ENCODE data around the gene ST7.

Gene ST7

DNA sequence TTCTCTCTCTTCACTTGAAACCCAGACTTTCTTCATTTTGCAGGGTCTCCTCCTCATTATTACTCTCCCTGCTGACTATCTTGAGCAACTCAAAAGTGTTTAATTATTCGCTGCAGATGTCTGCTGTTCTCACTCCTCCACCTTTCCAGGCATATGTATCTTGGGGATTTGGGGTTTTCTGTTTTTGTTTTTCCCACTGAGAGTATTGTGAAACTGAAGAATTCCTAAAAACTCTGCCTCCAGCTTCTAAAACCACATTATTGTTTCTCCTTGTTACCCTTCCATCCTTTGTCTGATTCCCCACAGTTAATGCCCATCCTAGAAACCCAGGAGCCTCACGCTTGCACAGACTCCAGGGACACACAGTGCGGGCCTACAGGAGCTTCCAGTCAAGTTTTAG is 318.3 kb downstream of the ST7 start:
- TF ChIP-seq, protein P1, sequence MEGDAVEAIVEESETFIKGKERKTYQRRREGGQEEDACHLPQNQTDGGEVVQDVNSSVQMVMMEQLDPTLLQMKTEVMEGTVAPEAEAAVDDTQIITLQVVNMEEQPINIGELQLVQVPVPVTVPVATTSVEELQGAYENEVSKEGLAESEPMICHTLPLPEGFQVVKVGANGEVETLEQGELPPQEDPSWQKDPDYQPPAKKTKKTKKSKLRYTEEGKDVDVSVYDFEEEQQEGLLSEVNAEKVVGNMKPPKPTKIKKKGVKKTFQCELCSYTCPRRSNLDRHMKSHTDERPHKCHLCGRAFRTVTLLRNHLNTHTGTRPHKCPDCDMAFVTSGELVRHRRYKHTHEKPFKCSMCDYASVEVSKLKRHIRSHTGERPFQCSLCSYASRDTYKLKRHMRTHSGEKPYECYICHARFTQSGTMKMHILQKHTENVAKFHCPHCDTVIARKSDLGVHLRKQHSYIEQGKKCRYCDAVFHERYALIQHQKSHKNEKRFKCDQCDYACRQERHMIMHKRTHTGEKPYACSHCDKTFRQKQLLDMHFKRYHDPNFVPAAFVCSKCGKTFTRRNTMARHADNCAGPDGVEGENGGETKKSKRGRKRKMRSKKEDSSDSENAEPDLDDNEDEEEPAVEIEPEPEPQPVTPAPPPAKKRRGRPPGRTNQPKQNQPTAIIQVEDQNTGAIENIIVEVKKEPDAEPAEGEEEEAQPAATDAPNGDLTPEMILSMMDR (IDR thresholded peaks at IDR 0.05; ENCODE audit: borderline replicate concordance, insufficient read depth, low read depth, low read length): no peak
- no peak overlapping the region for H3K4me3 ChIP-seq (ENCODE audit: low read depth, low read length)

DNA sequence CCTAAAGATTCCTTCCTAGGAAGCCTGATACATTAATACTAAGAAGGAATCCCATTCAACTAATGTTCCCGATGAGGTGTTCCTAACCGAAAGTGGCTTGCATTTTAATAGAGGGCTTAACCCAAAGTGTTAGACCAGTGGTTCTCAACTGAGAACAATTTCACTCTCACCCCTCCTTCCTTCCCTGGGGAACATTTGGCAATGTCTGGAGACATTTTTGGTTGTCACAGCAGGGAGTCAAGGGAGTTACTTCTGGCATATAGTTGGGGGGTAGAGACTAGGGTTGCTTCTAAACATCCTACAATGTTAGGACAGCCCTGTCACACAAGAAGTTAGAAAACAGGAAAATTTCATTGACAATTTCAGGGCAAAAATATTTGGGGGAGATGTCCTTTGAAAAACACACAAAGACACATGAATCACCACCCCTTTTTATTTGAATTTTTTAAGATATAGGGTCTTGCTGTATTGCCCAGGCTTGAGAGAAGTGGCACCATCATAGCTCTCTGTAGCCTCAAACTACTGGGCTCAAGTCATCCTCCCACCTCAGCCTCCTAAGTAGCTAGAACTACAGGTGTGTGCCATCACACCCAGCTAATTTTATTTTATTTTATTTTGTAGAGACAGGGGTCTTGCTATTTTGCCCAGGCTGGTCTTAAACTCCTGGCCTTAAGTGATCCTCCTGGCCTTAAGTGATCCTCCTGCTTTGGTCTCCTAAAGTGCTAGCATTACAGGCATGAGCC is 318.9 kb downstream of the ST7 start:
- TF ChIP-seq, protein P1 (IDR thresholded peaks at IDR 0.05; ENCODE audit: borderline replicate concordance, insufficient read depth, low read depth, low read length): no peak
- H3K4me3 ChIP-seq (ENCODE audit: low read depth, low read length): no peak overlapping the region

DNA sequence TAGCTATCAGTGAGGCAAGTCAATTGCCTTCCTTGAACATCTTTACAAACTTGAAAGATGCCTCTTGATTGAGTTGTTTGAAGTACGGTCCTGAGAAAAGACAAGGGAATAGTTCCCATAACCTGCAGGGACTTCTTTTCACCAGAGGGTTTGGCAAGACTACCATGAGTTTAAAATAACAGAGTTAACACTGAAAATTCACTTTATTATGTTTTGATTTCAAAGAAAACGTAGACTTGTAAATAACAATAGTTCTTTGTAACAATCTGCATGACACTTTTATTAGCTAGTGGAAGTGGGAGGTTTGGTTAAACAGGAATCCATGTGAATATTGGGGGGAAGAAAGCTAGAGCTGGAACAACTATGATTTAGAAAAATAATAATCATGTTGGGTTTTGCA is 320.0 kb downstream of the ST7 start:
- no peak overlapping the region for H3K4me3 ChIP-seq (ENCODE audit: low read depth, low read length)
- TF ChIP-seq, protein P1 (IDR thresholded peaks at IDR 0.05; ENCODE audit: borderline replicate concordance, insufficient read depth, low read depth, low read length): no peak

DNA sequence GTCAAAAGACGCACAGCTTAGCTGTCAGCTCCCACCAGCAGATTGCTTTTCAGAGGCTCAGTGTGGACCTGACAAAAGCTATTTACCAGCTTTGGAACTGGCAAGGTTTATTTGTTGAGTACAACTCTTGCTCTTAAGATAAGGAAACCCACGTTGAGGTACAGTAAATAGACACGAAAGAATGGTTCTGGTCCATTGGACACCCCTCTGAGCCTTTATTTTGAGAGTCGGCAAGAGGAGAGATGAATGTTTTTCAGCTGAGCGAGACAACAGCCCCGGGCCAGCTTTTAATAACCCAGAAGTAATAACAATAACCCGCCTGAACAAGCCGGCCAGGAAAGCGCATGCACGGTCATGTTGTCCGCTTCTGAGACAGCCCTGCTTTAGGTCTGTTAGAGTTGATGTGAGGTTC is 320.5 kb downstream of the ST7 start:
- TF ChIP-seq, protein P1 (IDR thresholded peaks at IDR 0.05; ENCODE audit: borderline replicate concordance, insufficient read depth, low read depth, low read length): no peak

DNA sequence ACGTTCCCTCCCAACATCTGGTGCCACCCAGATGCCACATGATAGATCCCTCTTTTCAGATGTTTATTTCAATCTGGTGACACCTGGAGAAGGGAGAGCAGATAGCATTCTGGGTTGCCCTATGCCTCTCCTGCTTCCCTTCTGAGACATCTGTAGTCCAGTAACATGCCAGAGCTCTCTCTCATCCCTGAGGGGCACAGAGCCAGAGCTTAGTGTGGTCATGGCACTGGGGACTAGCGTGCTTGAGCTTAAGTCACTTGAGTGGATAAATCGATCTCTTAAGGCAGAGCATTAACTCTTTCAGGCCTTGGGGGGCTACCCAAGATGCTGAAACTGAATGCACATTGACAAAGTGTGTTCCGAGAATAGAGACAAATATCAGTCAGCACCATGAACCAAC is 321.6 kb downstream of the ST7 start:
- H3K4me3 ChIP-seq (ENCODE audit: low read depth, low read length): no peak overlapping the region
- TF ChIP-seq, protein P1 (IDR thresholded peaks at IDR 0.05; ENCODE audit: borderline replicate concordance, insufficient read depth, low read depth, low read length): no peak

More for the DNA sequence above, 320.5 kb downstream of the ST7 start:
- H3K4me3 ChIP-seq (ENCODE audit: low read depth, low read length): no peak overlapping the region

DNA sequence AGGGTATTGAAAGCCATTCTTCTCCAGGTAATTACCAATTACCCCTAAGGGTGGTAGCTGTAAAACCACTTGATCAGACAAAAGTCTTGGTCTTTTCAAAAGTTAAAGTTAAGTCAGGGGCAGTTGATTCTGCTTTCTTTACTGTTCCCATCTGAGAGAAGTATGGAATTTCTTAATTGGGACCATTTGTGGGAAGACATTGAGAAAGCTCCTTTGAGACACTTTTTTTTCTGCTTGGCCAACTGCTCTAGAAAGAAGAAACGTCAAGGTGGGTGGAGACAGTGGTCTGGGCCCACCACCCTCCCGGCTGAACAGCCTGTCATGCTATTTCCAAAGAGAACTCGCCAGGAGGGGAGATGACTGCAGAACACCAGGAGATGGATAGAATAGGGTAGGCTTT is 324.3 kb downstream of the ST7 start:
- H3K4me3 ChIP-seq (ENCODE audit: low read depth, low read length): no peak overlapping the region
- TF ChIP-seq, protein P1 (IDR thresholded peaks at IDR 0.05; ENCODE audit: borderline replicate concordance, insufficient read depth, low read depth, low read length): no peak

DNA sequence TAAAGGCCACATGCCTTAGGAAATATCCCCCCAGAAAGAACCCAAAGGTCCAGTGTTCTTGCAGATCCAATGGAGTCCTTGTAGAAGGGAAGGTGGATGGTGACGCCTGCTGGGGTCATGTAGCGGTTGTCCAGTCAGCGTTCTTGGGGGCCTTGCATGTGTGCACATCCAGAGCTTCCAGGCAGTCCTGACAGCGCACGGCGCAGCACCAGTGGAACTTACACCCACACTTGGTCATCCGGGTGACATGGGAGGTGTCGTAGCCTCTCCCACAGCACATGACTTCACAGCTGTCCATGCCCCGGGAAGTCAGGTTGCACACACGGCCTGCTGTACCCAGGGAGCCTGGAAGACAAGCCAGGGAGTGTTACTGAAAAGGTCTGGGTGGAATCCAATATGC is 324.7 kb downstream of the ST7 start:
- no peak overlapping the region for H3K4me3 ChIP-seq (ENCODE audit: low read depth, low read length)
- TF ChIP-seq, protein P1 (IDR thresholded peaks at IDR 0.05; ENCODE audit: borderline replicate concordance, insufficient read depth, low read depth, low read length): no peak
